HepG2 (cell line): ENCODE results near the gene ARG2. TPM values are rescaled to one million over a fixed set of nuclear protein-coding genes. Genes with fewer than 3 reads are reported as not detected.

Experiments
- ATAD3A ChIP-seq: sonication (generic); formaldehyde crosslinking; IDR thresholded peaks from 2 replicates; pipeline ENCODE4 v1.4.0; 2020; ENCODE audit warnings: missing genetic modification reagents
- BRF2 ChIP-seq: sonication (generic); formaldehyde crosslinking; IDR thresholded peaks from 2 replicates; pipeline ENCODE4 v1.8.1; 2022; ENCODE audit warnings: mild to moderate bottlenecking, missing genetic modification reagents
- CEBPG ChIP-seq: IDR thresholded peaks from 2 replicates; pipeline ENCODE4 v1.6.1; 2016
- CREB3 ChIP-seq: sonication (generic); formaldehyde crosslinking; IDR thresholded peaks from 2 replicates; pipeline ENCODE4 v1.5.0; 2020; ENCODE audit warnings: missing genetic modification reagents
- FOXA3 ChIP-seq: IDR thresholded peaks from 2 replicates; pipeline ENCODE4 v1.6.1; 2016; ENCODE audit warnings: missing genetic modification reagents, missing compliant biosample characterization
- FOXO1 ChIP-seq: sonication (generic); formaldehyde crosslinking; IDR thresholded peaks from 2 replicates; pipeline ENCODE4 v1.4.0; 2020; ENCODE audit warnings: missing genetic modification reagents
- GABPB1 ChIP-seq: IDR thresholded peaks from 2 replicates; pipeline ENCODE4 v1.6.1; 2016; ENCODE audit warnings: mild to moderate bottlenecking, missing genetic modification reagents, moderate library complexity, missing compliant biosample characterization
- GATAD2A ChIP-seq: IDR thresholded peaks from 2 replicates; pipeline ENCODE4 v1.6.1; 2016
- KDM5A ChIP-seq: fragments of 200-600 bp; sonication (generic); IDR thresholded peaks from 2 replicates; pipeline ENCODE4 v1.7.0; 2018; ENCODE audit warnings: antibody characterized with exemption, mild to moderate bottlenecking, low read length, borderline replicate concordance
- STAG1 ChIP-seq: sonication (generic); formaldehyde crosslinking; IDR thresholded peaks from 2 replicates; pipeline ENCODE4 v1.4.0; 2020; ENCODE audit warnings: missing genetic modification reagents
- TCF7 ChIP-seq: sonication (generic); IDR thresholded peaks from 2 replicates; pipeline ENCODE4 v1.6.1; 2016; ENCODE audit warnings: antibody characterized with exemption, low read depth
- ZFP36 ChIP-seq: fragments of 150-350 bp; IDR thresholded peaks from 2 replicates; pipeline ENCODE4 v1.6.1; 2018; ENCODE audit warnings: borderline replicate concordance, low read length, low read depth; ENCODE audit not compliant: partially characterized antibody
- ZGPAT ChIP-seq: IDR thresholded peaks from 2 replicates; pipeline ENCODE4 v1.6.1; 2016; ENCODE audit warnings: mild to moderate bottlenecking
- ZNF275 ChIP-seq: sonication (generic); formaldehyde crosslinking; IDR thresholded peaks from 2 replicates; pipeline ENCODE4 v1.8.0; 2022; ENCODE audit warnings: missing genetic modification reagents, mild to moderate bottlenecking, inconsistent platforms, borderline replicate concordance
- ZNF281 ChIP-seq: sonication (generic); formaldehyde crosslinking; IDR thresholded peaks from 2 replicates; pipeline ENCODE4 v1.4.0; 2020; ENCODE audit warnings: missing genetic modification reagents, borderline replicate concordance
- ZNF362 ChIP-seq: sonication (generic); formaldehyde crosslinking; IDR thresholded peaks from 2 replicates; pipeline ENCODE4 v1.4.0; 2020; ENCODE audit warnings: missing genetic modification reagents, mild to moderate bottlenecking, borderline replicate concordance
- ZNF567 ChIP-seq: sonication (generic); formaldehyde crosslinking; IDR thresholded peaks from 2 replicates; pipeline ENCODE4 v1.8.1; 2023; ENCODE audit warnings: mild to moderate bottlenecking, missing genetic modification reagents, borderline replicate concordance
- ZNF652 ChIP-seq: IDR thresholded peaks from 2 replicates; pipeline ENCODE4 v1.6.1; 2016; ENCODE audit warnings: low read depth, borderline replicate concordance
- ZNF713 ChIP-seq: sonication (generic); formaldehyde crosslinking; IDR thresholded peaks from 2 replicates; pipeline ENCODE4 v1.4.0; 2020; ENCODE audit warnings: mild to moderate bottlenecking, missing genetic modification reagents
- ZNF784 ChIP-seq: sonication (generic); formaldehyde crosslinking; IDR thresholded peaks from 2 replicates; pipeline ENCODE4 v1.5.1; 2020; ENCODE audit warnings: missing genetic modification reagents, mild to moderate bottlenecking, borderline replicate concordance
- ZNF790 ChIP-seq: sonication (generic); formaldehyde crosslinking; IDR thresholded peaks from 2 replicates; pipeline ENCODE4 v1.8.0; 2022; ENCODE audit warnings: missing genetic modification reagents, mild to moderate bottlenecking, borderline replicate concordance
- polyA plus RNA-seq, 8 experiments: library from polyadenylated mRNA; depleted of rRNA in 3 of 8; stranded (reverse) in 7 of 8; unstranded in 1 of 8; fragments of >200 nt; fragmentation: Illumina TruSeq in 4 of 8; extraction: Trizol in 4 of 8; gene quantifications; 2 replicates each; pipeline versions ENCODE4 v1.2.1 to v1.2.3, GENCODE V29; 2011 to 2016; ENCODE audit warnings: low read depth in 4 of 8, missing spikeins in 1 of 8, mixed read lengths in 1 of 8; ENCODE audit not compliant: insufficient read depth in 1 of 8
- total RNA-seq, 5 experiments: library from RNA; depleted of rRNA; stranded (reverse); fragments of >200 nt; fragmentation: Illumina TruSeq; extraction: Trizol; gene quantifications; 2 replicates each; pipeline ENCODE4 v1.2.3, GENCODE V29; 2016; ENCODE audit warnings: low read depth in 1 of 5

The ARG2 gene
- total and polyA plus RNA-seq, 2 of the 13 experiments (the other 11 are each of a cell fraction or from before 2014, with no cell fraction given): 37.5 to 73.6 TPM

- peak; percentile 53; the same call in 1 of the 2 replicates for TF ChIP-seq GATAD2A (CRISPR knock-in tag)
- no peak for TF ChIP-seq ZNF784 (CRISPR knock-in tag)
- no peak for TF ChIP-seq ZNF567
- peak; percentile 19; the same call in 1 of the 2 replicates for TF ChIP-seq ZNF362 (CRISPR knock-in tag)
- no peak for TF ChIP-seq BRF2 (CRISPR knock-in tag)
- TF ChIP-seq FOXO1 (CRISPR knock-in tag): peak; percentile 69; the same call in 1 of the 2 replicates
- TF ChIP-seq ZNF281: 0 out of 2 replicates have a peak, but pooled peaks have one; percentile 14
- TF ChIP-seq ZFP36: no peak
- TF ChIP-seq KDM5A: no peak
- TF ChIP-seq FOXA3: peak; percentile 34; the same call in 1 of the 2 replicates
- peak; percentile 74 for TF ChIP-seq CEBPG (CRISPR knock-in tag)
- peak; percentile 30; the same call in 1 of the 2 replicates for TF ChIP-seq ZGPAT (CRISPR knock-in tag)
- TF ChIP-seq ZNF275 (CRISPR knock-in tag): no peak
- TF ChIP-seq CREB3 (CRISPR knock-in tag): no peak
- no peak for TF ChIP-seq ZNF713 (CRISPR knock-in tag)
- no peak for TF ChIP-seq ZNF790
- TF ChIP-seq ZNF652 (CRISPR knock-in tag): 0 out of 2 replicates have a peak, but pooled peaks have one; percentile 27
- peak; percentile 37; the same call in 1 of the 2 replicates for TF ChIP-seq GABPB1 (CRISPR knock-in tag)
- no peak for TF ChIP-seq STAG1
- peak; percentile 79 for TF ChIP-seq TCF7
- no peak for TF ChIP-seq ATAD3A (CRISPR knock-in tag)
Observed at GRCh38 chr14:67623114-67623513, 3.4 kb downstream of the ARG2 start (continued).
